NB4 (cell line): Measurements from ENCODE around the gene MYD88.

ENCODE experiments used
- MYC ChIP-seq: IDR thresholded peaks from 2 replicates; pipeline ENCODE4 v1.6.1; 2011; ENCODE audit warnings: low read depth, low read length
- POLR2A ChIP-seq: IDR thresholded peaks from 2 replicates; pipeline ENCODE4 v1.6.1; 2011; ENCODE audit warnings: mild to moderate bottlenecking; ENCODE audit not compliant: insufficient read length; ENCODE audit errors: extremely low read depth
- TF ChIP-seq, protein P1 (sequence below): IDR thresholded peaks from one replicate; pipeline ENCODE4 v1.5.1; 2012; ENCODE audit warnings: low read depth, low read length
- TF ChIP-seq, protein P2 (sequence below): IDR thresholded peaks from 2 replicates; pipeline ENCODE4 v1.6.1; 2011; ENCODE audit warnings: low read depth, low read length

DNA sequence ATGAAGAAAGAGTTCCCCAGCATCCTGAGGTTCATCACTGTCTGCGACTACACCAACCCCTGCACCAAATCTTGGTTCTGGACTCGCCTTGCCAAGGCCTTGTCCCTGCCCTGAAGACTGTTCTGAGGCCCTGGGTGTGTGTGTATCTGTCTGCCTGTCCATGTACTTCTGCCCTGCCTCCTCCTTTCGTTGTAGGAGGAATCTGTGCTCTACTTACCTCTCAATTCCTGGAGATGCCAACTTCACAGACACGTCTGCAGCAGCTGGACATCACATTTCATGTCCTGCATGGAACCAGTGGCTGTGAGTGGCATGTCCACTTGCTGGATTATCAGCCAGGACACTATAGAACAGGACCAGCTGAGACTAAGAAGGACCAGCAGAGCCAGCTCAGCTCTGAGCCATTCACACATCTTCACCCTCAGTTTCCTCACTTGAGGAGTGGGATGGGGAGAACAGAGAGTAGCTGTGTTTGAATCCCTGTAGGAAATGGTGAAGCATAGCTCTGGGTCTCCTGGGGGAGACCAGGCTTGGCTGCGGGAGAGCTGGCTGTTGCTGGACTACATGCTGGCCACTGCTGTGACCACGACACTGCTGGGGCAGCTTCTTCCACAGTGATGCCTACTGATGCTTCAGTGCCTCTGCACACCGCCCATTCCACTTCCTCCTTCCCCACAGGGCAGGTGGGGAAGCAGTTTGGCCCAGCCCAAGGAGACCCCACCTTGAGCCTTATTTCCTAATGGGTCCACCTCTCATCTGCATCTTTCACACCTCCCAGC is 2.9 kb downstream of the MYD88 start:
- TF ChIP-seq POLR2A (no peak), MYC (no peak)
- TF ChIP-seq, protein P1, sequence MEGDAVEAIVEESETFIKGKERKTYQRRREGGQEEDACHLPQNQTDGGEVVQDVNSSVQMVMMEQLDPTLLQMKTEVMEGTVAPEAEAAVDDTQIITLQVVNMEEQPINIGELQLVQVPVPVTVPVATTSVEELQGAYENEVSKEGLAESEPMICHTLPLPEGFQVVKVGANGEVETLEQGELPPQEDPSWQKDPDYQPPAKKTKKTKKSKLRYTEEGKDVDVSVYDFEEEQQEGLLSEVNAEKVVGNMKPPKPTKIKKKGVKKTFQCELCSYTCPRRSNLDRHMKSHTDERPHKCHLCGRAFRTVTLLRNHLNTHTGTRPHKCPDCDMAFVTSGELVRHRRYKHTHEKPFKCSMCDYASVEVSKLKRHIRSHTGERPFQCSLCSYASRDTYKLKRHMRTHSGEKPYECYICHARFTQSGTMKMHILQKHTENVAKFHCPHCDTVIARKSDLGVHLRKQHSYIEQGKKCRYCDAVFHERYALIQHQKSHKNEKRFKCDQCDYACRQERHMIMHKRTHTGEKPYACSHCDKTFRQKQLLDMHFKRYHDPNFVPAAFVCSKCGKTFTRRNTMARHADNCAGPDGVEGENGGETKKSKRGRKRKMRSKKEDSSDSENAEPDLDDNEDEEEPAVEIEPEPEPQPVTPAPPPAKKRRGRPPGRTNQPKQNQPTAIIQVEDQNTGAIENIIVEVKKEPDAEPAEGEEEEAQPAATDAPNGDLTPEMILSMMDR, result no peak
- TF ChIP-seq, protein P2, sequence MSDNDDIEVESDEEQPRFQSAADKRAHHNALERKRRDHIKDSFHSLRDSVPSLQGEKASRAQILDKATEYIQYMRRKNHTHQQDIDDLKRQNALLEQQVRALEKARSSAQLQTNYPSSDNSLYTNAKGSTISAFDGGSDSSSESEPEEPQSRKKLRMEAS, result no peak
